ENCODE results near the gene GM2A. TPM values are rescaled to one million over a fixed set of nuclear protein-coding genes. Genes with fewer than 3 reads are reported as not detected.

GM2A gene
- polyA plus RNA-seq, 1 of the 3 experiments (the other 2 are of a cell fraction) = 8.0 TPM

DNA sequence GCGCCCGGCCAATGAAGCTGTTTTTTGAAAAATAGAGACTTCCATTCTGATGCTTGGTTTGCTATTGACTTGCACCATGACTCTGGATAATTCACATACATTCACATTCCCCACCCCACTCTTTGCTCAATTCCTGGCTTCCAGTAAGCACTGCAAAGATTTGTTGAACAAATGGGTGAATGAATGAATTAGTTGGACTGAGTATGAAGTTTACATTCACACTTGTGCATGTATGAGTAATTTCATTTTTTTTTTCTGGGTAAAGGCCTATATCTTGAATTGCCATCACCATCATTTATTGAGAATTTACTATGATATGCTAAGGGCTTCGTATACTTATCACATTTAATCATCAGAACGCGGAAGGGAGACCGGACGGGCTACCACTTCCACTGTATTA lies 15.3 kb upstream of the GM2A start (continued):
- no peak for TF ChIP-seq ZBTB33 (IDR thresholded peaks at IDR 0.05; ENCODE audit: borderline replicate concordance, low read depth)
- TF ChIP-seq, protein P1, sequence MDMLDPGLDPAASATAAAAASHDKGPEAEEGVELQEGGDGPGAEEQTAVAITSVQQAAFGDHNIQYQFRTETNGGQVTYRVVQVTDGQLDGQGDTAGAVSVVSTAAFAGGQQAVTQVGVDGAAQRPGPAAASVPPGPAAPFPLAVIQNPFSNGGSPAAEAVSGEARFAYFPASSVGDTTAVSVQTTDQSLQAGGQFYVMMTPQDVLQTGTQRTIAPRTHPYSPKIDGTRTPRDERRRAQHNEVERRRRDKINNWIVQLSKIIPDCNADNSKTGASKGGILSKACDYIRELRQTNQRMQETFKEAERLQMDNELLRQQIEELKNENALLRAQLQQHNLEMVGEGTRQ (IDR thresholded peaks at IDR 0.05; ENCODE audit: borderline replicate concordance, low read depth, low read length) = no peak

DNA sequence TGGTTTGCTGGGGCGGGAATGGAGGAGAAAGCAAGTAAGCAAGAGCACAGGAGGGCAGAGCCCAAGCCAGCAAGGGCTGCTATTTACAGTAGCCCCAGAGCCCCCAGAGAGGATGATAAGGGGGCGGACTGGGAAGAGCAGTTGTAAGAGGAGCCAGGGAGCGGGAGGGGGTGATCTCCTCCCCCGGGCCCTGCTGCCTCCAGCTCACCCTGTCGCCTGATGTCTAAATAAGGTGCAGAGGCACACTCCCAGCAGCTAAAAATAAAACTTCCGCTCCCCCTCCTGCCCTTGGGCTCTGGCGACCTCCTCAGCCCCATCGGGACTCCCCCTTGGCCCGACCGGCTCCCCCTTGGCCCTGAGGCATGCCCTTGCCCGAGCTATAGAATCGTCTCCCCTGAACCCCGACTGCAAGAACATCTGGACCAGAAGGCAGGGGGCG lies 14.7 kb upstream of the GM2A start:
- no peaks in the 10 kb centered on the region for H3K9me2 ChIP-seq
- H2AFZ ChIP-seq (ENCODE audit: low read depth) = no peak overlapping the region
- H3K27ac ChIP-seq (ENCODE audit: low read depth in 2 of 2, low read length in 1 of 2) = no peak overlapping the region
- no peaks in the 10 kb centered on the region for H4K20me1 ChIP-seq (ENCODE audit: insufficient read depth)
- no peak overlapping the region for H3K4me2 ChIP-seq
- TF ChIP-seq, protein P1 (IDR thresholded peaks at IDR 0.05; ENCODE audit: borderline replicate concordance, low read depth, low read length) = no peak
- TF ChIP-seq SMC3 (IDR thresholded peaks at IDR 0.05; ENCODE audit: low read depth, low read length) = no peak
- H3K9ac ChIP-seq = no peak overlapping the region
- peaks cover 2% of the 10 kb centered on the region for H3F3A ChIP-seq (replicated peaks; ENCODE audit: insufficient read depth)
- ChIA-PET CTCF (interaction anchor here (0.8 to 4.1 kb wide), 18 partner anchors 10 to 197 kb away, joined by 3 to 32 read pairs (median 6); partner anchors contain the start of gene CCDC69), POLR2A (no interaction called here)
- no peak for DNase-seq
- no peaks in the 10 kb centered on the region for H3K36me3 ChIP-seq (replicated peaks in 1 of 2; ENCODE audit: control insufficient read depth in 1 of 2, insufficient read depth in 2 of 2, low read length in 1 of 2)
- no peaks in the 10 kb centered on the region for H3K27me3 ChIP-seq (ENCODE audit: insufficient read depth)
- WGBS (ENCODE audit: low lambda C conversion rate) = 69% methylated on average over 7 of the region's 14 CpGs
- H3K9me3 ChIP-seq = no peaks in the 10 kb centered on the region
- H3K4me3 ChIP-seq (ENCODE audit: low read depth in 2 of 2, low read length in 1 of 2) = no peak overlapping the region
- no peaks in the 10 kb centered on the region for H3K4me1 ChIP-seq (ENCODE audit: control insufficient read depth in 1 of 2, insufficient read depth in 2 of 2, low read depth in 1 of 2, low read length in 1 of 2)
- H3K79me2 ChIP-seq (ENCODE audit: insufficient read depth) = no peaks in the 10 kb centered on the region

DNA sequence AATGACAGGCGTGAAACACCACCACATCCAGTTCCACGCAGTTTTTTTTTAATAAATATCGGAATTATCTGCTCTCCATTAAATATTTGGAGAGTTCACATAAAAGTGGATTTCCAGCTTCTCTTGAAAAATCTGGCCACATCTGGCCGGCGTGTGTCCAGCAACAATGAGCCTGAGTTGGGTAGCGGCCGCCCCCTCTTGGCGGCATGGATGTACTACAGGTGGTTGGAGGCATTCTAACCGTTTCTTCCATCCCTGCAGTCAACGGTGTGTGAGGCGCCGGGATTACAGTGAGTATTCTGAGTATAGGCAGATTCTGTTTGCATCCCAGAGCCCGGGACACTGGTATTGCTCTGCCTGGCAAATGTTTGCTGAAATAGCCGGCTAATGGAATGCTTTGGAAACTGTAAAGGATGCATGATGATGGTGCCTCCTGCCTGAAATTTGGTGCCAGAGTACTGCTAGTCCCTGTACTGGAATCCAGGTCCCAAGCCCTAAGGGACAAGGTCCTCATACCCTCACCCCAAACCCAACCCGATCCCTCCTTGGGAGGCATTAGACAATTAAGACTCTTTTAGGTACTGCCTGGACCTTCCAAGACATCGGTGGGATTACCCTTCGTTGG lies 13.6 kb upstream of the GM2A start:
- no peaks in the 10 kb centered on the region for H3K9me3 ChIP-seq
- TF ChIP-seq SMC3 (IDR thresholded peaks at IDR 0.05; ENCODE audit: low read depth, low read length) = peak; percentile 43; the same call in 1 of the 2 replicates
- TF ChIP-seq GABPA (IDR thresholded peaks at IDR 0.05; ENCODE audit: low read depth) = no peak
- TF ChIP-seq, protein P2, sequence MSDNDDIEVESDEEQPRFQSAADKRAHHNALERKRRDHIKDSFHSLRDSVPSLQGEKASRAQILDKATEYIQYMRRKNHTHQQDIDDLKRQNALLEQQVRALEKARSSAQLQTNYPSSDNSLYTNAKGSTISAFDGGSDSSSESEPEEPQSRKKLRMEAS (IDR thresholded peaks at IDR 0.05; ENCODE audit: low read depth) = no peak
- TF ChIP-seq USF1 (IDR thresholded peaks at IDR 0.05; ENCODE audit: borderline replicate concordance, low read depth) = no peak
- TF ChIP-seq RXRA (IDR thresholded peaks at IDR 0.05; ENCODE audit: borderline replicate concordance, low read depth) = no peak
- TF ChIP-seq, protein P3, sequence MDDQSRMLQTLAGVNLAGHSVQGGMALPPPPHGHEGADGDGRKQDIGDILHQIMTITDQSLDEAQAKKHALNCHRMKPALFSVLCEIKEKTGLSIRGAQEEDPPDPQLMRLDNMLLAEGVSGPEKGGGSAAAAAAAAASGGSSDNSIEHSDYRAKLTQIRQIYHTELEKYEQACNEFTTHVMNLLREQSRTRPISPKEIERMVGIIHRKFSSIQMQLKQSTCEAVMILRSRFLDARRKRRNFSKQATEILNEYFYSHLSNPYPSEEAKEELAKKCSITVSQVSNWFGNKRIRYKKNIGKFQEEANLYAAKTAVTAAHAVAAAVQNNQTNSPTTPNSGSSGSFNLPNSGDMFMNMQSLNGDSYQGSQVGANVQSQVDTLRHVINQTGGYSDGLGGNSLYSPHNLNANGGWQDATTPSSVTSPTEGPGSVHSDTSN (IDR thresholded peaks at IDR 0.05) = no peak
- TF ChIP-seq NFIC (IDR thresholded peaks at IDR 0.05; ENCODE audit: borderline replicate concordance) = no peak
- no peak for TF ChIP-seq EZH2phosphoT487 (IDR thresholded peaks at IDR 0.05; ENCODE audit: borderline replicate concordance, low read depth)
- TF ChIP-seq, protein P4, sequence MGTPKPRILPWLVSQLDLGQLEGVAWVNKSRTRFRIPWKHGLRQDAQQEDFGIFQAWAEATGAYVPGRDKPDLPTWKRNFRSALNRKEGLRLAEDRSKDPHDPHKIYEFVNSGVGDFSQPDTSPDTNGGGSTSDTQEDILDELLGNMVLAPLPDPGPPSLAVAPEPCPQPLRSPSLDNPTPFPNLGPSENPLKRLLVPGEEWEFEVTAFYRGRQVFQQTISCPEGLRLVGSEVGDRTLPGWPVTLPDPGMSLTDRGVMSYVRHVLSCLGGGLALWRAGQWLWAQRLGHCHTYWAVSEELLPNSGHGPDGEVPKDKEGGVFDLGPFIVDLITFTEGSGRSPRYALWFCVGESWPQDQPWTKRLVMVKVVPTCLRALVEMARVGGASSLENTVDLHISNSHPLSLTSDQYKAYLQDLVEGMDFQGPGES (IDR thresholded peaks at IDR 0.05; ENCODE audit: low read depth, low read length) = no peak
- TF ChIP-seq, protein P1 (IDR thresholded peaks at IDR 0.05; ENCODE audit: borderline replicate concordance, low read depth, low read length) = no peak
- 0 out of 2 replicates have a peak, but pooled peaks have one; percentile 21 for TF ChIP-seq TCF12 (IDR thresholded peaks at IDR 0.05)
- no peak for TF ChIP-seq RCOR1 (IDR thresholded peaks at IDR 0.05; ENCODE audit: low read length)

More for the DNA sequence above, 13.6 kb upstream of the GM2A start:
- Histone ChIP-seq H3K9me2 (no peaks in the 10 kb centered on the region), H4K20me1 (ENCODE audit: insufficient read depth) (no peaks in the 10 kb centered on the region), H3K4me1 (ENCODE audit: control insufficient read depth in 1 of 2, insufficient read depth in 2 of 2, low read depth in 1 of 2, low read length in 1 of 2) (no peaks in the 10 kb centered on the region), H3K4me2 (no peak overlapping the region), H2AFZ (ENCODE audit: low read depth) (no peak overlapping the region), H3K4me3 (ENCODE audit: low read depth in 2 of 2, low read length in 1 of 2) (peak overlapping the region in 1 of 2 experiments; percentile 11; a peak in 1 of 4 replicates), H3K27ac (ENCODE audit: low read depth in 2 of 2, low read length in 1 of 2) (no peak overlapping the region), H3K27me3 (ENCODE audit: insufficient read depth) (no peaks in the 10 kb centered on the region), H3K9ac (no peak overlapping the region), H3F3A (replicated peaks; ENCODE audit: insufficient read depth) (peaks cover 2% of the 10 kb centered on the region), H3K79me2 (ENCODE audit: insufficient read depth) (no peaks in the 10 kb centered on the region), H3K36me3 (replicated peaks in 1 of 2; ENCODE audit: control insufficient read depth in 1 of 2, insufficient read depth in 2 of 2, low read length in 1 of 2) (no peaks in the 10 kb centered on the region)
- DNase-seq = peak; percentile 85
- WGBS (ENCODE audit: low lambda C conversion rate) = 28% methylated on average over 15 of the region's 17 CpGs
- ChIA-PET POLR2A (no interaction called here), CTCF (interaction anchor here (0.6 to 4.1 kb wide), 32 partner anchors 9 to 532 kb away, joined by 3 to 32 read pairs (median 5); partner anchors contain the start of genes CCDC69 and G3BP1)

Data from SK-N-SH (cell line).